GM12865 (cell line): Measurements from ENCODE around the gene SELENOI.
"Not testable (repeated sequence)": the region's sequence is repeated elsewhere in the genome, so short reads cannot be mapped to it uniquely, and the experiment has no call there.

Source experiments
- DNase-seq: peaks from one replicate; pipeline ENCODE4 v3.0.0; 2010; ENCODE audit warnings: low read depth
- H3K4me3 ChIP-seq: 2 replicates; pipeline ENCODE4 v1.5.1; 2011; ENCODE audit warnings: mild to moderate bottlenecking, low read depth, low read length, control low read depth
- CTCF ChIP-seq: IDR thresholded peaks from 2 replicates; pipeline ENCODE4 v1.5.1; 2011; ENCODE audit warnings: low read length, control low read depth, low read depth, inconsistent platforms; ENCODE audit not compliant: insufficient read depth; ENCODE audit errors: missing control alignments

The SELENOI gene

GRCh38 chr2:26316041-26316440 is 29.9 kb upstream of the SELENOI start:
- TF ChIP-seq CTCF = no peak
- no peak overlapping the region for H3K4me3 ChIP-seq
- peak; percentile 28 for DNase-seq

GRCh38 chr2:26316845-26317244 is 29.1 kb upstream of the SELENOI start:
- DNase-seq = no peak
- H3K4me3 ChIP-seq = no peak overlapping the region
- TF ChIP-seq CTCF = no peak

GRCh38 chr2:26317377-26318105 is 28.4 kb upstream of the SELENOI start:
- H3K4me3 ChIP-seq = no peak overlapping the region
- DNase-seq = no peak
- TF ChIP-seq CTCF = no peak

- H3K4me3 ChIP-seq = no peak overlapping the region
- DNase-seq = no peak
- TF ChIP-seq CTCF = no peak
Observed at GRCh38 chr2:26318950-26319349, 27.0 kb upstream of the SELENOI start.

- H3K4me3 ChIP-seq, DNase-seq: not testable (repeated sequence)
Observed at GRCh38 chr2:26324479-26324878, 21.5 kb upstream of the SELENOI start.

- DNase-seq = no peak
Observed at GRCh38 chr2:26324903-26325302, 21.0 kb upstream of the SELENOI start.

GRCh38 chr2:26325851-26326250 is 20.1 kb upstream of the SELENOI start:
- no peak for TF ChIP-seq CTCF
- no peak for DNase-seq
- H3K4me3 ChIP-seq = no peak overlapping the region

More at GRCh38 chr2:26324903-26325302, 21.0 kb upstream of the SELENOI start:
- no peak for TF ChIP-seq CTCF
- H3K4me3 ChIP-seq = no peak overlapping the region
